ENCODE data around the gene SPTBN1. TPM values are rescaled to one million over a fixed set of nuclear protein-coding genes. Genes with fewer than 3 reads are reported as not detected.

Gene SPTBN1
- total RNA-seq, 2 experiments from 2014 or later: 132 to 183 TPM

GRCh38 chr2:54614819-54615218 lies 158.7 kb downstream of the SPTBN1 start:
- no peak overlapping the region for H3K4me2 ChIP-seq (ENCODE audit: low read length)
- H4K20me1 ChIP-seq (ENCODE audit: insufficient read depth, low read length): no peaks in the 10 kb centered on the region
- H3K9me2 ChIP-seq (ENCODE audit: insufficient read depth, low read length): no peaks in the 10 kb centered on the region
- no peak overlapping the region for H3K27ac ChIP-seq (ENCODE audit: low read depth, low read length, poor library complexity, severe bottlenecking)
- H3K4me3 ChIP-seq (ENCODE audit: low read depth, low read length, poor library complexity, severe bottlenecking): no peak overlapping the region
- H2AFZ ChIP-seq (ENCODE audit: low read length): no peak overlapping the region
- peaks cover 22% of the 10 kb centered on the region for H3K4me1 ChIP-seq (ENCODE audit: insufficient read depth, low read length, poor library complexity, severe bottlenecking)
- peaks cover 69% of the 10 kb centered on the region for H3K36me3 ChIP-seq (ENCODE audit: insufficient read depth, low read length)
- intact Hi-C loops (cut with micrococcal nuclease; ENCODE audit: unreplicated experiment): no loop called here
- no TSS peak for BruUV-seq (replicated peaks)
- H3K79me2 ChIP-seq (ENCODE audit: insufficient read depth, low read depth, low read length): peaks cover 19% of the 10 kb centered on the region; the same call in 1 of the 2 replicates
- no peak for DNase-seq (ENCODE audit: low spot score)
- H3K9me3 ChIP-seq (ENCODE audit: low read length): no peaks in the 10 kb centered on the region
- CTCF ChIA-PET (ENCODE audit: unreplicated experiment): no interaction called here
- TF ChIP-seq EZH2phosphoT487 (IDR thresholded peaks at IDR 0.05; ENCODE audit: borderline replicate concordance, low read depth, low read length) (no peak), CTCF (conservative IDR thresholded peaks at IDR 0.05; ENCODE audit: low read length) (no peak)
- POLR2A ChIA-PET: interaction anchor here (1.0 to 1.4 kb wide), 4 partner anchors 10 to 19 kb away, joined by 3 to 5 read pairs (median 4); no protein-coding TSS in a partner anchor

GRCh38 chr2:54615832-54616534 lies 159.9 kb downstream of the SPTBN1 start:
- H2AFZ ChIP-seq (ENCODE audit: low read length): no peak overlapping the region
- no peak overlapping the region for H3K4me2 ChIP-seq (ENCODE audit: low read length)
- no peak for DNase-seq (ENCODE audit: low spot score)
- H4K20me1 ChIP-seq (ENCODE audit: insufficient read depth, low read length): no peaks in the 10 kb centered on the region
- H3K79me2 ChIP-seq (ENCODE audit: insufficient read depth, low read depth, low read length): peaks cover 7% of the 10 kb centered on the region; the same call in 1 of the 2 replicates
- H3K4me1 ChIP-seq (ENCODE audit: insufficient read depth, low read length, poor library complexity, severe bottlenecking): peaks cover 13% of the 10 kb centered on the region
- POLR2A ChIA-PET: interaction anchor here (0.8 to 1.6 kb wide), 4 partner anchors 12 to 93 kb away, joined by 3 to 6 read pairs (median 3); no protein-coding TSS in a partner anchor
- H3K4me3 ChIP-seq (ENCODE audit: low read depth, low read length, poor library complexity, severe bottlenecking): no peak overlapping the region
- CTCF ChIA-PET (ENCODE audit: unreplicated experiment): no interaction called here
- TF ChIP-seq CTCF (conservative IDR thresholded peaks at IDR 0.05; ENCODE audit: low read length): no peak
- TF ChIP-seq EZH2phosphoT487 (IDR thresholded peaks at IDR 0.05; ENCODE audit: borderline replicate concordance, low read depth, low read length): no peak
- no peaks in the 10 kb centered on the region for H3K9me3 ChIP-seq (ENCODE audit: low read length)
- intact Hi-C loops (cut with micrococcal nuclease; ENCODE audit: unreplicated experiment): no loop called here
- H3K9me2 ChIP-seq (ENCODE audit: insufficient read depth, low read length): no peaks in the 10 kb centered on the region
- peaks cover 81% of the 10 kb centered on the region for H3K36me3 ChIP-seq (ENCODE audit: insufficient read depth, low read length)
- no peak overlapping the region for H3K27ac ChIP-seq (ENCODE audit: low read depth, low read length, poor library complexity, severe bottlenecking)
- BruUV-seq (replicated peaks): no TSS peak

- H3K4me3 ChIP-seq (ENCODE audit: low read depth, low read length, poor library complexity, severe bottlenecking): no peak overlapping the region
Observed at GRCh38 chr2:54617409-54617808, 161.3 kb downstream of the SPTBN1 start.

More at GRCh38 chr2:54617409-54617808, 161.3 kb downstream of the SPTBN1 start:
- ChIA-PET POLR2A (interaction anchor here (0.6 to 1.1 kb wide), 3 partner anchors 12 to 89 kb away, joined by 4 to 6 read pairs (median 6); no protein-coding TSS in a partner anchor), CTCF (ENCODE audit: unreplicated experiment) (no interaction called here)
- Histone ChIP-seq H3K9me2 (ENCODE audit: insufficient read depth, low read length) (no peaks in the 10 kb centered on the region), H3K36me3 (ENCODE audit: insufficient read depth, low read length) (peaks cover 93% of the 10 kb centered on the region), H3K4me2 (ENCODE audit: low read length) (no peak overlapping the region), H4K20me1 (ENCODE audit: insufficient read depth, low read length) (no peaks in the 10 kb centered on the region), H3K4me1 (ENCODE audit: insufficient read depth, low read length, poor library complexity, severe bottlenecking) (peaks cover 13% of the 10 kb centered on the region), H3K9me3 (ENCODE audit: low read length) (no peaks in the 10 kb centered on the region), H3K27ac (ENCODE audit: low read depth, low read length, poor library complexity, severe bottlenecking) (no peak overlapping the region), H2AFZ (ENCODE audit: low read length) (no peak overlapping the region), H3K79me2 (ENCODE audit: insufficient read depth, low read depth, low read length) (no peaks in the 10 kb centered on the region)
- no peak for TF ChIP-seq CTCF (conservative IDR thresholded peaks at IDR 0.05; ENCODE audit: low read length)
- TF ChIP-seq EZH2phosphoT487 (IDR thresholded peaks at IDR 0.05; ENCODE audit: borderline replicate concordance, low read depth, low read length): no peak
- intact Hi-C loops (cut with micrococcal nuclease; ENCODE audit: unreplicated experiment): no loop called here
- BruUV-seq (replicated peaks): no TSS peak
- no peak for DNase-seq (ENCODE audit: low spot score)

Measured in OCI-LY7 (cell line).